ENCODE measurements around the gene TRMT2B. TPM values are rescaled to one million over a fixed set of nuclear protein-coding genes. Genes with fewer than 3 reads are reported as not detected.

The TRMT2B gene
- total and polyA plus RNA-seq, 4 donors = 7.9 to 22.4 (median 14.8) TPM

DNA sequence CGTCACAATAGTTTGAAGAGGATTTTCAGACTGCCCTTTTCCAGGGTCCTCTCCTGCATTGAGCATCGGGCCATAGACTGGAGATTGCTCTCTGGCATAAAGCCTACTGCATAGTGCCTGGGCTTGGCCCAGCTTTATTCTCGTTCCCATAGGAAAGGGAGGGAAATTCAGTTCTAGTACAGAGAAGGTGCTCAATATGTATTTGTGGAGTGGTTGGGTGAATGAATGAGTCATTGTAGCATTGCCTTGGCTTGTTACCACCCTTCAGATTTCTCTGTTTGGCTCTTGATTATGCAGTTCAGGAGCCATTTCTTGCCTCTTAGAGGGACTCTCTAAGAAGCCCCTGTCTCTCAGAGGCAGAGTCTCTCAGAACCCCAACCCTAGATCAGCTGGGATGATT, 29.3 kb upstream of the TRMT2B start:
- H3K4me3 ChIP-seq = no peak overlapping the region
- ATAC-seq (ENCODE audit: insufficient read depth, low FRiP score) (no peak), DNase-seq (no peak)
- H3K27ac ChIP-seq (ENCODE audit: low read depth in 1 of 2, low read length in 1 of 2) = no peak overlapping the region
- H3K4me1 ChIP-seq (ENCODE audit: control insufficient read depth in 5 of 5, insufficient read depth in 5 of 5, low read length in 5 of 5) = peaks cover 0 to 2% (median 0%) of the 10 kb centered on the region in 5 donors
- peaks cover 0 to 3% (median 3%) of the 10 kb centered on the region in 3 donors for H3K27me3 ChIP-seq (ENCODE audit: control insufficient read depth in 3 of 3, insufficient read depth in 3 of 3, low read length in 2 of 3)
- TF ChIP-seq, protein P1, sequence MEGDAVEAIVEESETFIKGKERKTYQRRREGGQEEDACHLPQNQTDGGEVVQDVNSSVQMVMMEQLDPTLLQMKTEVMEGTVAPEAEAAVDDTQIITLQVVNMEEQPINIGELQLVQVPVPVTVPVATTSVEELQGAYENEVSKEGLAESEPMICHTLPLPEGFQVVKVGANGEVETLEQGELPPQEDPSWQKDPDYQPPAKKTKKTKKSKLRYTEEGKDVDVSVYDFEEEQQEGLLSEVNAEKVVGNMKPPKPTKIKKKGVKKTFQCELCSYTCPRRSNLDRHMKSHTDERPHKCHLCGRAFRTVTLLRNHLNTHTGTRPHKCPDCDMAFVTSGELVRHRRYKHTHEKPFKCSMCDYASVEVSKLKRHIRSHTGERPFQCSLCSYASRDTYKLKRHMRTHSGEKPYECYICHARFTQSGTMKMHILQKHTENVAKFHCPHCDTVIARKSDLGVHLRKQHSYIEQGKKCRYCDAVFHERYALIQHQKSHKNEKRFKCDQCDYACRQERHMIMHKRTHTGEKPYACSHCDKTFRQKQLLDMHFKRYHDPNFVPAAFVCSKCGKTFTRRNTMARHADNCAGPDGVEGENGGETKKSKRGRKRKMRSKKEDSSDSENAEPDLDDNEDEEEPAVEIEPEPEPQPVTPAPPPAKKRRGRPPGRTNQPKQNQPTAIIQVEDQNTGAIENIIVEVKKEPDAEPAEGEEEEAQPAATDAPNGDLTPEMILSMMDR (IDR thresholded peaks at IDR 0.05; ENCODE audit: control extremely low read depth, extremely low read depth) = no peak
- H3K9me3 ChIP-seq (ENCODE audit: control insufficient read depth in 4 of 4, insufficient read depth in 3 of 4, low read length in 3 of 4) = peaks cover 0 to 1% (median 0%) of the 10 kb centered on the region in 4 donors
- no peak overlapping the region for H3K9ac ChIP-seq (ENCODE audit: insufficient read depth in 1 of 2, low read length in 2 of 2)
- WGBS, 2 donors = 59 to 91% methylated on average over 3 of the region's 3 CpGs
- no peaks in the 10 kb centered on the region for H3K36me3 ChIP-seq (ENCODE audit: control insufficient read depth in 4 of 4, insufficient read depth in 4 of 4, low read length in 4 of 4)

DNA sequence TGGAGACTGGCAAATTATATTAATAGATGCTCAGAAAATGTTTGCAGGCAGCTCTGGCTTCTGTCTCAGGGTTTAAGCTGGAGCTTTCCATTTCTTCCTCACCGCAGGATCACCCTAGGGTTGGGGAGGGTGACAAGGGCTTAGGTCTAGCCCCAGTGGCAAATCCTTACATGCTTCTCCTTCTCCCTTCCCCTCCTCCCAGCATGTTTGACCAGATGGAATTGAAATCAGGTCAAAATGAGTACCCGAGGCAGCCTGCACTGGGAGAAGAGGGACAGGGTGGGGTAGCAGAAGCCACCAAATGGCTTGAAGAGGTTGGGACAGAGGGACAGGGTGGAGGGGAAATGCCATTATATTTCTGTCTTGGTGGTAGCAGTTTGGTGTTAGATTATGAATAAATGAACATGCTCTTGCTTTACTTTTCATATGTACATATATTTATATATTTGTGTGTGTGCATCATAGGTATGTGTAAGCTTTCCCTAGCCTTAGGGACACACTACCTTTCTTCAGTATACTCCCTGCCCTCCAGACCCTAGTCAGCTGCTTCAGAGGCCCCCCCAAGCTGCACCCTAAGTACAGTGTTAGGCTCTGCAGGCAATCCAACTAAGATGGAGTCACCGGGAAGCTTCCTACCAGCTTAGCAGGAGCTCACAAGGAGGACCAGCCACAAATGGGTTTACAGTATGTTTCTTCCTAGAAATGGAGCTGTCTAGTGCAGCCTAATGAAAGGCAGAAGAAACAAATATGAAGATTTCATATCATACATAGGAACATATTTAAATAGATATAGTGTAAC, 28.6 kb upstream of the TRMT2B start:
- no peaks in the 10 kb centered on the region for H3K36me3 ChIP-seq (ENCODE audit: control insufficient read depth in 4 of 4, insufficient read depth in 4 of 4, low read length in 4 of 4)
- H3K27me3 ChIP-seq (ENCODE audit: control insufficient read depth in 3 of 3, insufficient read depth in 3 of 3, low read length in 2 of 3) = peaks cover 0 to 3% (median 3%) of the 10 kb centered on the region in 3 donors
- peaks cover 0 to 2% (median 0%) of the 10 kb centered on the region in 5 donors for H3K4me1 ChIP-seq (ENCODE audit: control insufficient read depth in 5 of 5, insufficient read depth in 5 of 5, low read length in 5 of 5)
- no peak overlapping the region for H3K27ac ChIP-seq (ENCODE audit: low read depth in 1 of 2, low read length in 1 of 2)
- ATAC-seq (ENCODE audit: insufficient read depth, low FRiP score) = no peak
- DNase-seq = no peak
- TF ChIP-seq, protein P1 (IDR thresholded peaks at IDR 0.05; ENCODE audit: control extremely low read depth, extremely low read depth) = no peak
- H3K9ac ChIP-seq (ENCODE audit: insufficient read depth in 1 of 2, low read length in 2 of 2) = no peak overlapping the region
- no peak overlapping the region for H3K4me3 ChIP-seq
- H3K9me3 ChIP-seq (ENCODE audit: control insufficient read depth in 4 of 4, insufficient read depth in 3 of 4, low read length in 3 of 4) = peaks cover 0 to 2% (median 0%) of the 10 kb centered on the region in 4 donors
- 71 to 75% methylated on average over 3 of the region's 3 CpGs for WGBS, 2 donors

DNA sequence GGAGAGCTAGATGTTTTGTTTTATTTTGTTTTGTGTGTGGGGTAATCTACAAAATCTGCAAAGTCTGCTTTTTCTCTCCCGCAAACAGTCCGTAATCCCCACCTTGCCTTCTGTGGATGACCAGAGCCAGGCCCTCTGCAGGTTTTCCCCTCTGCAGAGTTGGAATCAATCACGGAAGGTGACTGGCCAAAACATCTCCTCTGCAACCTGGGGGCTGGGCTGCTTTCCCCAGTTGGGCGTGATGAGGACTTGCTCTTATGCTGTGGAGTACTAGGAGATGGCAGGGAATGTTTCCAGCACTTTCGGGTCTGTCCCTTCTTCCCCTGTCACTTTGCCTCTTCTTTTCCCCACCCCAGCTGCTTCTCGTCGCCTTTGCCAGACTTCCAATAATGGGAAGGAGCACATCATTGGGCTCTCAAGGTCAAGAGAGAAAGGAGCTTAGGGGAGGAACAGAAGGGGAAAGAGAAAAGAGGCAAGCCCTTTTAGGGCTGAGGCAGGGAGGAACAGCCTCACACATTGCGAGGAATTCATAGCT, 27.9 kb upstream of the TRMT2B start:
- Histone ChIP-seq H3K9ac (ENCODE audit: insufficient read depth in 1 of 2, low read length in 2 of 2) (peak overlapping the region in 1 of 2 donors; percentile 42), H3K27me3 (ENCODE audit: control insufficient read depth in 3 of 3, insufficient read depth in 3 of 3, low read length in 2 of 3) (peaks cover 0 to 3% (median 3%) of the 10 kb centered on the region in 3 donors), H3K4me3 (no peak overlapping the region), H3K36me3 (ENCODE audit: control insufficient read depth in 4 of 4, insufficient read depth in 4 of 4, low read length in 4 of 4) (no peaks in the 10 kb centered on the region), H3K4me1 (ENCODE audit: control insufficient read depth in 5 of 5, insufficient read depth in 5 of 5, low read length in 5 of 5) (peaks cover 0 to 2% (median 0%) of the 10 kb centered on the region in 5 donors), H3K27ac (ENCODE audit: low read depth in 1 of 2, low read length in 1 of 2) (no peak overlapping the region), H3K9me3 (ENCODE audit: control insufficient read depth in 4 of 4, insufficient read depth in 3 of 4, low read length in 3 of 4) (peaks cover 0 to 2% (median 0%) of the 10 kb centered on the region in 4 donors)
- 46 to 54% methylated on average over 6 to 8 of the region's 8 CpGs for WGBS, 2 donors
- TF ChIP-seq, protein P1 (IDR thresholded peaks at IDR 0.05; ENCODE audit: control extremely low read depth, extremely low read depth) = no peak
- DNase-seq (peak in 2 of 3 donors; percentile 13 to 26), ATAC-seq (ENCODE audit: insufficient read depth, low FRiP score) (no peak)

Data from lung (tissue), 12 donors.